K562 (cell line): ENCODE data around the gene MKRN3. TPM values are rescaled to one million over a fixed set of nuclear protein-coding genes. Genes with fewer than 3 reads are reported as not detected.

ENCODE experiments used
- BDP1 ChIP-seq: IDR thresholded peaks from 3 replicates; pipeline ENCODE4 v1.6.1; 2011; ENCODE audit not compliant: insufficient read length, insufficient read depth
- CREB3 ChIP-seq: fragments of 450-650 bp; conservative IDR thresholded peaks from 2 replicates; pipeline ENCODE4 v1.6.1; 2016; ENCODE audit warnings: missing genetic modification characterization, low read depth, mild to moderate bottlenecking, missing compliant biosample characterization, moderate library complexity
- DEAF1 ChIP-seq: fragments of 450-650 bp; formaldehyde crosslinking; IDR thresholded peaks from 2 replicates; pipeline ENCODE4 v1.4.0; 2020; ENCODE audit warnings: mild to moderate bottlenecking, moderate library complexity
- EGR1 ChIP-seq: fragments of 450-650 bp; conservative IDR thresholded peaks from 2 replicates; pipeline ENCODE4 v1.6.1; 2017; ENCODE audit warnings: mild to moderate bottlenecking
- ELF1 ChIP-seq: fragments of 200-800 bp; sonication (Bioruptor generic); IDR thresholded peaks from 2 replicates; pipeline ENCODE4 v1.6.1; 2016; ENCODE audit warnings: missing genetic modification characterization, missing compliant biosample characterization
- GTF2B ChIP-seq: IDR thresholded peaks from 2 replicates; pipeline ENCODE4 v1.6.1; 2011; ENCODE audit not compliant: insufficient read length; ENCODE audit errors: extremely low read depth
- MCM2 ChIP-seq: fragments of 450-650 bp; IDR thresholded peaks from 2 replicates; pipeline ENCODE4 v1.6.1; 2017; ENCODE audit warnings: low read depth, mild to moderate bottlenecking
- MEF2A ChIP-seq: IDR thresholded peaks from 2 replicates; pipeline ENCODE4 v1.6.1; 2011; ENCODE audit warnings: low read depth, mild to moderate bottlenecking, low read length, moderate library complexity; ENCODE audit not compliant: control insufficient read depth
- MYC ChIP-seq, 2 experiments: fragments of 250-450 bp in 1 of 2; sonication (Bioruptor Pico) in 1 of 2; IDR thresholded peaks; 2 replicates each; pipeline versions ENCODE4 v1.5.1 to v1.6.1; 2012 to 2021; ENCODE audit warnings: low read depth in 2 of 2, borderline replicate concordance in 1 of 2, improper control_type of control experiment in 1 of 2, low read length in 1 of 2, mild to moderate bottlenecking in 1 of 2, moderate library complexity in 1 of 2
- OTX1 ChIP-seq: fragments of 450-650 bp; formaldehyde crosslinking; IDR thresholded peaks from 2 replicates; pipeline ENCODE4 v1.4.0; 2022; ENCODE audit warnings: mild to moderate bottlenecking
- POLR3G ChIP-seq: IDR thresholded peaks from 2 replicates; pipeline ENCODE4 v1.6.1; 2011; ENCODE audit not compliant: insufficient read length, insufficient replicate concordance; ENCODE audit errors: extremely low read depth
- TSHZ1 ChIP-seq: fragments of 250-450 bp; sonication (Bioruptor Pico); IDR thresholded peaks from 2 replicates; pipeline ENCODE4 v1.4.0; 2020; ENCODE audit warnings: mild to moderate bottlenecking, moderate library complexity
- ZBTB12 ChIP-seq: fragments of 250-450 bp; sonication (Bioruptor Pico); IDR thresholded peaks from 2 replicates; pipeline ENCODE4 v1.4.0; 2020
- ZBTB33 ChIP-seq: sonication (generic); formaldehyde crosslinking; IDR thresholded peaks from 2 replicates; pipeline ENCODE4 v1.8.1; 2023; ENCODE audit warnings: mild to moderate bottlenecking, missing genetic modification reagents
- ZBTB8A ChIP-seq: fragments of 450-650 bp; IDR thresholded peaks from 2 replicates; pipeline ENCODE4 v1.6.1; 2018; ENCODE audit warnings: mild to moderate bottlenecking, moderate library complexity; ENCODE audit not compliant: partially characterized antibody
- ZNF239 ChIP-seq: fragments of 250-450 bp; sonication (Bioruptor Pico); IDR thresholded peaks from 2 replicates; pipeline ENCODE4 v1.4.0; 2020; ENCODE audit warnings: mild to moderate bottlenecking
- ZNF77 ChIP-seq: fragments of 250-450 bp; sonication (Bioruptor Pico); IDR thresholded peaks from 2 replicates; pipeline ENCODE4 v1.5.0; 2020
- polyA plus RNA-seq, 8 experiments: library from polyadenylated mRNA; depleted of rRNA in 4 of 8; stranded (reverse) in 5 of 8; unstranded in 3 of 8; fragments of >200 nt; fragmentation: Nextera tagmentation in 2 of 8; fragmentation: Illumina TruSeq in 1 of 8; extraction: Ambion mirVana in 2 of 8; extraction: Trizol in 1 of 8; gene quantifications; 2 replicates each; pipeline versions ENCODE4 v1.2.1 to v1.2.3, GENCODE V29; 2011 to 2014; ENCODE audit warnings: inconsistent platforms in 1 of 8, missing spikeins in 1 of 8
- total RNA-seq, 7 experiments: library from RNA; depleted of rRNA in 6 of 7; stranded (reverse); fragments of >200 nt in 6 of 7; fragmentation: Illumina TruSeq in 2 of 7; extraction: Trizol in 2 of 7; gene quantifications; 2 replicates each; pipeline versions ENCODE4 v1.2.1 to v1.2.3, GENCODE V29; 2011 to 2021; ENCODE audit warnings: low replicate concordance in 1 of 7

The MKRN3 gene
- total and polyA plus RNA-seq, 9 of the 15 experiments (the other 6 are each of a cell fraction or from before 2014, with no cell fraction given), result 6.5 to 33.4 (median 25.1) TPM

DNA sequence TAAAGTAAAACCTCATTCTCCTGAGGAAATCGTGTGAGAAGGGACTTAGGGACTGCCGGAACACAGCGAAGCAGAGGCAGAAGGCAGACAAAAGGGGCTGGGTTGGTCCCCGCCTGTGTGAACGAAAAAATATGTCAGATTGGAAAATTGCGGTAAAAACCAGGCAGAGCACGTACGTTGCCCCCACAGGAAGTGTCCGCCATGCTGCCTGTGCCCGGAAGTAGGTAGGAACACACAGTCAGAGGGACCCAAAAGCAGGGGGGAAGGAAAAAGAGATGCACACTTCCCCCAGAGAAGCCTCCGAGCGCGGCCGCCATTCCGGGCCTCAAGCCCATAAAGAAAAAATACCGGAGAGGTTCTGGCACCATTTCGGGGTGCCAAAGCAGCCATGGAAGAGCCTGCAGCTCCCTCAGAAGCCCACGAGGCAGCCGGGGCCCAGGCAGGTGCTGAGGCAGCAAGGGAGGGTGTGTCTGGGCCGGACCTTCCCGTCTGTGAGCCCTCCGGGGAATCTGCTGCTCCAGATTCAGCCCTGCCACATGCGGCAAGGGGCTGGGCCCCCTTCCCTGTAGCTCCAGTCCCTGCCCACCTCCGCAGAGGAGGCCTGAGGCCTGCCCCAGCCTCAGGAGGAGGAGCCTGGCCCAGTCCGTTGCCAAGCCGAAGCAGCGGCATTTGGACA is at the start of gene MKRN3 (continued):
- TF ChIP-seq BDP1 (no peak), CREB3 (tag) (no peak; the same call in 1 of the 2 replicates), ZNF77 (CRISPR knock-in tag) (no peak), EGR1 (peak; percentile 15; the same call in 1 of the 2 replicates), MEF2A (no peak), MCM2 (no peak), ZNF239 (no peak; the same call in 1 of the 2 replicates), ELF1 (tag) (peak; percentile 98), ZBTB8A (no peak), MYC (IDR thresholded peaks at IDR 0.05; ENCODE audit: low read depth, low read length) (peak; percentile 68), MYC (CRISPR knock-in tag; IDR thresholded peaks at IDR 0.05; ENCODE audit: borderline replicate concordance, low read depth) (peak; percentile 85; the same call in 1 of the 2 replicates), POLR3G (no peak), DEAF1 (no peak), ZBTB12 (CRISPR knock-in tag) (no peak), ZBTB33 (CRISPR knock-in tag) (no peak), OTX1 (CRISPR knock-in tag) (peak; percentile 75; the same call in 1 of the 2 replicates), TSHZ1 (CRISPR knock-in tag) (no peak), GTF2B (no peak)
